T1000 (cell line): ENCODE data around the gene CRYBB1.

Experiments
- DNase-seq: peaks from one replicate; lab custom pipeline; 2025; ENCODE audit warnings: mixed read lengths; lab: John Stamatoyannopoulos, UW

Gene CRYBB1

GRCh38 chr22:26617271-26618199, at the start of gene CRYBB1:
Gene CRYBB1 (minus strand): TSS chr22:26618027. CDS start chr22:26616319, 1,708 bp downstream.
- DNase-seq: no peak

DNA sequence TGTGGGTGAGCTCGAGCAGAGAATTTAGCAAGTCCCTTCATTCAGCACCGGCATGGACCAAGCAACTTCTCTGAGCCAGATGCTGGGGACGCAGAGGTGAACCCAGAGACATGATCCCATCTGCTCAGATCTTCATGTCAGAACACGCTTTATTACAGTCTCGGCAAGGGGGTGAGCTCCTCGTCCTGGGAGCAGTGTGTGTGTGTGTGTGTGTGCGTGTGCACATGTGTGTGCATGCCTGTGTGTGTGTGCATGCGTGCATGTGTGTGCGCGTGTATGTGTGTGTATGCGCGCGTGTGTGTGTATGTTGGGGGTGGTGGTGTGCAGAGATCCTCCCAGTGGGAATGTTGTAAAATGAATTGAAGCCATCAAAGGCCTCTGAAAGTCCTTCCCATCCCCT, 49.3 kb upstream of the CRYBB1 start:
- DNase-seq: no peak

DNA sequence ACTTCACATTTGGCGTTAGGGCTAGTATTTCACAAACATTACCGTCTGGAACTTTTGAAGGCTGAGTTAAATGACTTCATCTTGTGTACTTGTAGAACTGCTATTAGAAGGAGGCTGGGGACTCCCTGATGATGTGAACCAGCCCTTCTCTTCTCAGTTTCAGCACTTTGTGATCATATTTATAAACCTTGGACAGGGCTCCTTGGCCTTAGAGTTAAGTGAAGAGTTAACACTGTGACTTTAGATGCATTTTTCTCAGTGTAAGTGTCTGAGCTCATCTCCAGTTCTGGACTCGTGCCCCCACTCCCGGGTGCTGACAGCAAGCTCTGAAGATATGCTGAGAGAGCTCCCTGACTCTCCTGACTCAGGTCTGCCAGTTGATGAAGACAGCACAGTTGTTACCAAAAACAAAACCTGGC, 48.0 kb upstream of the CRYBB1 start:
- DNase-seq: no peak

DNA sequence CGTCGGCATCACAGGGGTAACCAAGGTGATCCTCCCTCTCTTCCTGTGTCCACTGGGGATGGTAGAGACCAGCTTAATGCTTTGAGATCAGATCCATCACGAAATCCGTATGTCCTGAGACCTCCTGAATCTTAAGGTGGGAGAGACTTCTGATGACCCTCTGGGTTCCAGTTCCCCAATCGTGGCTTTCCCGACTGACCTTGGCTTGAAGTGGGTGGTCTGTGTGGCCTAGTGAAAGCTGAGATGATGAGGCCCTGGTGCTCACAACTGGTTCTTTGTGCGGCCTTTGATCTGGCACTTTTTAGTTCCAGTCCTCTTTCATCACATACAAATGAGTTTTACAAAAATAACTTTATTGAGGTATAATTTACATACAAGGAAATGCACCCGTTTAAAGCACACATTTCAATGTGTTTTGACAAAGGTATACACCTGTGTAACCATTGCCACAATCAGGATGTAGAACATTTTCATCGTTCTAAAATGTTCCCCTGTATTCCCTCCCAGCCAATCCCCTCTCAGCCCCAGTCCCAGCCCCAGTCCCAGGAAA, 45.6 kb upstream of the CRYBB1 start:
- no peak for DNase-seq

DNA sequence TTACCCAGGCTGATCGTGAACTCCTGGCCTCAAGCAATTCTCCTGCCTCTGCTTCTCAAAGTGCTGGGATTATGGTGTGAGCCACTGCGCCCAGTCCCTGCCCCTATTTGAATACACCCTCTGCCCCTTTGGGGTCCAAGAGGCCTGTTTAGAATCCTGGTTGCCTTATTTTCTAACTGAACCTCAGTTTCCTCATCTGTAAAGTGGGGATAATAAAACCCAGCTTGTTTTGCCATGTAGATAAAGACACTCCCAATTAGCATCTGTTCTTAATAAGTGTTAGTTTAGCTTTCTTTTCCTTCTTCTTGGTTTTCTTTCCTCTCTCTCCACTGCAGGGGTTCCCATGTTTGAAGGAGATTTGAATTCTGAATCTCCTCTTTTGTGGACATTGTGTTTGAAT, 44.3 kb upstream of the CRYBB1 start:
- no peak for DNase-seq

DNA sequence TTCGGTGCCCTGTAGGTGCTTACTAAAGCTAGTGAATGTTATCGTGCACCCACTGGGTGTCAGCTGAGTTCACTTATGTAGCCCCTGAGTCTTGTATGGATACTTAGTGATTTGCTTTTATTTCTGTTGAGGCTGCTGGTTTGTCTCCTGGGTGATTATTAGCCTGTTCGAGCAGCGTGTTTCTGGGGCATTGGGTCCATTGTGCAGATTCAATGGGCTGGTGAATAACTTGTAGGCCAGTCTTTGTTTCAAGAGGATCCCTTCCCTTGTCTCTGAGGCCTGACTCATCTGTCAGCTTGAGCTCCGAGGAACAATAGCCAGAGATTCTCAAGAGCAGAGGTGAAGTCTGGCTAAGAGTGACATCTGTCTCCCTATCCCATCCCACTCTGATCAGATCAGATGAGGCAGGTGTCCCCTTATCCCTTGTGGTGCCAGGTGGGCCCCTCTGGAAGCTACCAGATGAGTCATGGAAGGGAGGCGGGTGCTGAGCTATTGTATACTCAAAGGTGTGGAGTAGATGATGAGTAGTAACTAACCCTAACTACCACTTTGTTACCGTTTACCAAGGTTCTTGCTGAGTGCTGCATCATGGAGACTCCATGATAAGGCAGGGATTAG, 43.2 kb upstream of the CRYBB1 start:
- DNase-seq: no peak

- no peak for DNase-seq
Measured at GRCh38 chr22:26660356-26660755, 42.5 kb upstream of the CRYBB1 start.

- peak; percentile 67 for DNase-seq
Measured at GRCh38 chr22:26658671-26659478, 41.0 kb upstream of the CRYBB1 start.

DNA sequence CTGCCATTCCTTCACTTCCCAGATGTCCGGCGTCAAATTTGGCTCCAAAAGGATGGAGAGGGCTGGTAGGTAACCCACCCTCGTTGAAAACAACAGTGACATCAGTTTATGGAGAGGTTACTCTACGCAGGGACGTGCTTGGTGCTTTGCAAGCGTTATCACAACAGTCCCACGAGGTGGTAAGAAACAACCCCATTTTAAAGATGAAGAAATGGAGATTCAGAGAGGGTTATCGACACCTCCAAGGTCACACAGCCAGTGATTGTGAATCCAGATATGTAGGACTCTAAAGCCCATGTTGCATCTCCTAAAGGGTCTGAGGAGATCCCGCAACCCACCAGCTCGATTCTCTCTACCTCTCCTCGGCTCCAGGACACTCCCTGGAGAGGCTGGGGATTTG, 40.3 kb upstream of the CRYBB1 start:
- DNase-seq: no peak

DNA sequence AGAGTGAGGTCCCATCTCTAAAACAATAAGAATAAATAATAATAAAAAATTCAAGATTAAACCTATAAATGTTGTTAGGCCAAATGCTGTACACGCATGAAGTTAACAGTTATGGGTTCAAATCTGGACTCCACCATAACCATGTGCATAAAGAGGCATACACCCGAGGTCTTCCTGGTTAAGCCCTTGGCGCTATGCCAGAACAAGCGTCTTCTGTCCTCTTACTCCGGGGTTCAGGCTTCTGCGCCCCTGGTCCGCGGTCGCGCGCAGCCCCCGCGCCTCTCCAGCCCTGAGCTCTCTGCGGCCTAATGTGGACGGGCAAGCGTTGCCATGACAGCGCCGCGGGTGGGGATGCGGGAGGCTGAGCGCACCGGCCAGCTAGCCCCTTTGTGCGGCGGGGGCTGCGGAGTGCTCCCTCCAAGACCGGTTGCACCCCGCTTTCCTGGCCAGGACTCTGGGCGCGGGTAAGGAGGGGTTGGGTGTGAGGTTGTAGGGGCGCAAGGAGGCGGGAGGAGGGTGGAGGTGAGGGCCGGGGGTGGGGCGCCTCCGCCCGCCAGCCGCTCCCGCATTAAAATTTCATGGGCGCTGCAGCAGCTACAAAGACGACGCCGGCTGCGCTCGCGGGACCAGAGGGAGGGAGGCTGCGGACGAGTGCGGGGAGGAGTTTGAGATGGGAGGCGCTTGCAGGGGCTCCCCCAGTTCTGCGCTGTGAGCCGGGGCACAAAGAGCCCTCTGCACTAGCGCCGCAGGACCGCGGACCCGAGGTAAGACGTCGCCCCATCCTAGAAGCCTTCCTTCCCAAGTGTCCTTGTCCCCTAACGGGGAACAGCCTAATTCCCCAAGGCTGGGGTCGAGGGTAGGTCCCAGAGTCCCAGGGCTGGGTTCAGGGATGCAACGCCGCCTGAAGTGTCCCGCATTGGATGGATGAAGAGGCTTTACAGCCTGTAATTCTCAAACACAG, 39.3 kb upstream of the CRYBB1 start, which contains the start of gene MIAT:
Gene MIAT, plus strand, starts transcription at position 698 of the 961 bp plus-strand sequence.
- DNase-seq: no peak

GRCh38 chr22:26651815-26652214, 34.0 kb upstream of the CRYBB1 start:
- DNase-seq: no peak

- no peak for DNase-seq
Measured at GRCh38 chr22:26650722-26651421, 33.0 kb upstream of the CRYBB1 start.

GRCh38 chr22:26648528-26649388, 30.9 kb upstream of the CRYBB1 start:
- DNase-seq: no peak

- DNase-seq: no peak
Measured at GRCh38 chr22:26648011-26648497, 30.2 kb upstream of the CRYBB1 start.

- DNase-seq: no peak
Measured at GRCh38 chr22:26646158-26646557, 28.3 kb upstream of the CRYBB1 start.

DNA sequence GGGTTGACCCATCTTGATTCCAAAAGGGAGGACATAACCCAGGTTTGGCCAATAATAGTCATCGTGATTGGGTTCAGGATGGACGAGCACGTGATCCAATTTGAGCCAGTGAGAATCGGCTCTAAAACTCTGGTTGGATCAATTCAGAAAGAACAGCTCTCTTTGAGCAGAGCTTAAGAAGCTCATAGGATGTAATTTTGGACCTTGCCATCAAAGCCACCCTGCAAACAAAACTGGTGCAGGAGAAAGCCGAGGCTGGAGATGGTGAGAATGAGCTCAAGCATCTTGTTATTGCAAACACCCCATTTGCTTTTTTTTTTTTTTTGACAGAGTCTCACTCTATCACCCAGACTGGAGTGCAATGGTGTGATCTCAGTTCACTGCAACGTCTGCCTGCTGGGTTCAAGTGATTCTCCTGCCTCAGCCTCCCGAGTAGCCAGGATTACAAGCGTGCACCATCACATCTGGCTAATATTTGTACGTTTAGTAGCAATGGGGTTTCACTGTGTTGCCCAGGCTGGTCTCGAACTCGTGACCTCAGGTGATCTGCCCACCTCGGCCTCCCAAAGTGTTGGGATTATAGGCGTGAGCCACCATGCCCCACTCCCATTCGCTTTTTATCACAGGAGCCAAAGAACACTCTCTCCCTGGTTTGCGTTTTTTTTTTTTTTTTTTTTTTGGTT, 25.7 kb upstream of the CRYBB1 start:
- DNase-seq: no peak

DNA sequence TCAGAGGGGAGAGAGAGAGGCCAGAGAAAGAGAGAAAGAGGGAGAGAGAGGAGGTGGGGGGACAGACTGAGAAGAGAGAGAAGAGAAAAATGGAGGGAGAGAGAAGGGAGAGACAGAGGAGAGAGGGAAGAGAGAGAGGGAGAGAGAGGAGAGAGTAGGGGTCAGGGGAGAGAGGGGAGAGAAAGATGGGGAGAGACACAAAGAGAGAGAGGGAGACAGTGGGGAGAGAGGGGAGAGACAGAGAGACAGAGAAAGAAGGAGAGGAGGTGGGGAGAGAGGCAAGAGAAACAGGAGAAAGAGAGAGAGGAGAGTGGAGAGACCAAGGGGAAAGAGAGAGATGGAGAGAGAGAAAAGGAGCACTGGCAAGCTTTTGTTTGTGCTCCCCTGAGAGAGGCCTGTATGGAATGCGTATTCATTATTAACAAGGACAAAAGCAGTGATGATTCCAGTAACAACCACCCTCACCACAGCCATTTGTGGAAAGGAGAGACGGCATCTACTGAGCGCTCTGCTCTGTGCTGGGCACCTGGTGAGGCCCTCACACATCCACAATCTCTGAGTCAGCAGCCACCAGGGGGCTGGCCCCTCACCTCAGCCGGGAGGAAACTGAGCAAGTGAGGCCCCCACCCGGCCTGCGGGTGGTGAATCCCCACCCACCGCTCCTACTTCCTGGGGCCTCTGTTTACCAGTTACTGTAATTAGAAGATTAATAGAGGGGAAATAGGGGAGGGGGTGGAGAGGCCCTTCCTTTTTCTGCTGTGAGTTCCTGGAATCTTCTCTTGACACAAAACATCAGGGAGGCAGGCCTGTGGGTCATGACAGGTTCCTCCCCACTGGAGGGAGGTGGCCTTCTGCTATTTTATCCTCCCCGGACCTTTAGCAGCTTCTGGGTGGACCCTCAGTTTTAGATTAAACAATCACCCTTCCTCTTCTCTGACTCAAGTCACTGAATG, 24.9 kb upstream of the CRYBB1 start:
- DNase-seq: no peak
